ENCODE data around the gene TMEM38B.
"Not testable (repeated sequence)": the region's sequence is repeated elsewhere in the genome, so short reads cannot be mapped to it uniquely, and the experiment has no call there.

Gene TMEM38B

GRCh38 chr9:105712297-105712696, 18.0 kb downstream of the TMEM38B start:
- DNase-seq, result no peak
- intact Hi-C loops (cut with DNase I), result no loop called here

GRCh38 chr9:105712773-105713172, 18.4 kb downstream of the TMEM38B start:
- intact Hi-C loops (cut with DNase I), result no loop called here
- no peak for DNase-seq

GRCh38 chr9:105713260-105714019, 19.1 kb downstream of the TMEM38B start:
- intact Hi-C loops (cut with DNase I), result no loop called here
- no peak for DNase-seq

GRCh38 chr9:105714020-105714331, 19.6 kb downstream of the TMEM38B start:
- intact Hi-C loops (cut with DNase I), result no loop called here
- DNase-seq, result no peak

GRCh38 chr9:105716146-105716545, 21.8 kb downstream of the TMEM38B start:
- intact Hi-C loops (cut with DNase I), result no loop called here
- no peak for DNase-seq

DNA sequence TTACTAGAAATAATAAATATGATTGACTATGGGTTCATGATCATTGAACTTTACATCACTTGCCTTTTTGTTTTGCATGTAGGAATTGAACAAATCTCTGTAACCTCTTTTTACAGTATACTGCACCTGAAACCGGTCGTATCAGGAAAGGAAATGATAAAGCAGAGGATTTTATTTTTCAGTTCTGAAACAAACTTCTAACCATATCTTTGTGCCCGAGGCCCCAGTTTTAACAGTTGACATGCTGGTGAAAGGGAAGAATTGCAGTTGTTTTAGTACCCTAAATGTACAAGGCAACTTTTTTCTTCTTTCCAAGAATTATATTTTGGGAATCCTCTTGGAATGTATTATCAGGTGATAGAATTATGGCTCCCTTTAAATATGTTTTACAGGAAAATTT, 27.8 kb downstream of the TMEM38B start:
- DNase-seq, result no peak
- intact Hi-C loops (cut with DNase I), result loop anchor here (10.0 kb wide), 1 partner anchor 107 kb away; no protein-coding TSS in a partner anchor

DNA sequence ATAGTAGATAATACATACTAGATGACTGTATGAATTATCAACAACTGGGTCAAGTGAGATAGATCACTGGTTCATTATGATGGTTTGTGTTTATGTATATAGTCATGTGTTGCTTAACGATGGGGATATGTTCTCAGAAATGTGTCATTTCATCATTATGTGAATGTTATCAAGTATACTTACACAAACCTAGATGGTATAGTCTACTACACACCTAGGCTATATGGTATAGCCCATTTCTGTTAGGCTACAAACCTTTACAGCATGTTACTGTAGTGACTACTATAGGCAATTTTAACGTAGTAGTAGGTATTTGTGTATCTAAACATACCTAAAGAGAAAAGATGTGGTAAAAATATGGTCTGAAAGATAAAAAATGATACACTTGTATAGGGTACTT, 31.0 kb downstream of the TMEM38B start:
- intact Hi-C loops (cut with DNase I), result loop anchor here (10.0 kb wide), 1 partner anchor 111 kb away; no protein-coding TSS in a partner anchor

GRCh38 chr9:105728230-105728629, 33.9 kb downstream of the TMEM38B start:
- intact Hi-C loops (cut with DNase I), result loop anchor here (10.0 kb wide), 1 partner anchor 113 kb away; no protein-coding TSS in a partner anchor

More for the DNA sequence above, 31.0 kb downstream of the TMEM38B start:
- no peak for DNase-seq

GRCh38 chr9:105731420-105731819, 37.1 kb downstream of the TMEM38B start:
- intact Hi-C loops (cut with DNase I); DNase-seq: not testable (repeated sequence)

More at GRCh38 chr9:105728230-105728629, 33.9 kb downstream of the TMEM38B start:
- DNase-seq, result not testable (repeated sequence)

DNA sequence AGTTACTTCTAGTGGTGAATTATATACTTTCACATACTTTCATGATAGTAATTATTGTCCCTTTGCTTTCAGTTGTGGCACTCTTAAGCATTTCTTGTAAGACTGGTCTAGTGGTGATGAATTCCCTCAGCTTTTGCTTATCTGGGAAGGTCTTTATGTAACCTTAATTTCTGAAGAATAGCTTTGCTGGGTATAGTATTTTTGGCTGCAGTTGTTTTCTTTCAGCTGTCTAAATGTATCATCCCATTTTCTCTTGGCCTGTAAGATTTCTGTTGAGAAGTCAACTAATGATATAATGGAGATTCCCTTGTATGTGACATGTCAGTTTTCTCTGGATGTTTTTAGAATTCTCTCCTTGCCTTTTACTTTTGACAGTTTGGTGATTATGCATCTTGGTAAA, 41.0 kb downstream of the TMEM38B start:
- no peak for DNase-seq
- intact Hi-C loops (cut with DNase I), result no loop called here

DNA sequence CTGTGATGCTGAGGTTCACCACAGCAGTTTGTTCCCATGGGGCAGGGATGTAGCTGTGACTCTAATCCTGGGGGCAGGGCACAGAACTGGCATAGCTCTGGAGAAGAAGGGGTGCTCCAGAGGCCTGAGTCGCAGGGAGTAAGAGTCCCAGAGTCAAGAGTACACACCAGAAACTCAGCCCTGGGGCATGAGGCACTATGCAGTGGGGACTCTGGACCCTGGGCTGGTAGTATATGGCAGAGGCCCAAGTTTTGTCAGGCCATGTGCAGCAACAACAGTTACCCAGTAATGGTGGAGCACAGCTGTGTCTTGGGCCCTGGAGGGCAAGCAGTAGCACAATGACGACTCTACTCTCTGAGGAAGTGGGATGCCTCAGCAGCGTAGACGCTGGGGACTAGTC, 42.9 kb downstream of the TMEM38B start:
- DNase-seq, result no peak
- intact Hi-C loops (cut with DNase I), result no loop called here

- intact Hi-C loops (cut with DNase I), result no loop called here
- DNase-seq, result no peak
These were observed 47.7 kb downstream of the TMEM38B start for GRCh38 chr9:105742088-105742487.

- intact Hi-C loops (cut with DNase I), result not testable (repeated sequence)
These were observed 53.0 kb downstream of the TMEM38B start for GRCh38 chr9:105747325-105747724.

DNA sequence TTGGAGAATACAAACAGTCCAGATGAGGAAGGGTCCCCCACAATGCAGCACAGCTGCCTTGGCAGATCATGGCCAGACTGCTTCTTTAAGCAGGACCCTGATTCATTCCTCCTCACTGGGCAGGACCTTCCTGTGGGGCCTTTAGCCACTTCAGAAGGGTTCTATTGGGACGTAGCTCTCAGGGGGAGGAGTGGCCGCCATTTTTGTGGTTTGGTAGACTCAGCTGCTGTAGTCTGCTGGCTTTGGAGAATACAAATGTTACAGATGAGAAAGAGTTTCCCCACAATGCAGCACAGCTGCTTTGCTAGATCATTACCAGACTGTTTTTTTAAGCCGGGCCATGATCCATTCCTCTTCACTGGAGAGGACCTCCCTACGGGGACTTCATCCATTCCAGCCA, 57.4 kb downstream of the TMEM38B start:
- DNase-seq, result no peak
- intact Hi-C loops (cut with DNase I), result no loop called here

More at GRCh38 chr9:105747325-105747724, 53.0 kb downstream of the TMEM38B start:
- DNase-seq, result not testable (repeated sequence)

DNA sequence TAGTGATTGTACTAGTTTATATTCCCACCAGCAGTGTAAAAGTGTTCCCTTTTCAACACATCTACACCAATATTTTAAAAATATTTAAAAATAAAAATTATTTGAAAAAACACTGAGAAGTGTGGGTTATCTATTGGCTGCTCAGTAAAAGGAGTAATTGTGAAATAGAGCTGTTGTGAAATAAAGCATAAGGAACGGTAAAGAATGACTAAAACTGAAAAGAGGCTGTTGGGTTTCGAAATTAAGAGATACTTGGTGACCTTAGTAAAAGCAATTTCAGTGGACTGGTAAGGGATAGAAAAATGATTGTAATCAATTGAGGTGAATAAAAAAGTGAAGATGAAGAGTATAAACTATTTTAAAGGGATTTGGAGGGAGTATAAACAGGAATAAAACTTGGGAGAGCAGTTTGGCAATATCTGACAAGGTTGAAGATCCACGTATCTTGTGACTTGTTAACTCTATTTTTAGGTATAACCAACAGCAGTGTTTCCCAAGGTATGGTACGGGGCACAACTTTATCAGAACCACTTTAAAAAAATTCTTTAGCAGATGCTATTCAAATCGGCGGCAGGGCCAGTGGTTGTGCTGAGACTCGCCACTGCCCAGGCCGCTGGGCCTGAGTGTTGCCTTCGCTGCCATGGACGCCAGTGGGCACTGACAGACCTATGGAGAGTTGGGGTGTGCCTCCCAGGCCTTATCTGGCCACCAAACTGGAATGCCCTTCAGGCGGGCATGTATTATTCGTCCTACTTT, 63.3 kb downstream of the TMEM38B start:
- intact Hi-C loops (cut with DNase I), result no loop called here
- no peak for DNase-seq

GRCh38 chr9:105760053-105760452, 65.7 kb downstream of the TMEM38B start:
- intact Hi-C loops (cut with DNase I), result no loop called here
- DNase-seq, result no peak

- intact Hi-C loops (cut with DNase I); DNase-seq: not testable (repeated sequence)
These were observed 88.5 kb downstream of the TMEM38B start for GRCh38 chr9:105782561-105783494.

DNA sequence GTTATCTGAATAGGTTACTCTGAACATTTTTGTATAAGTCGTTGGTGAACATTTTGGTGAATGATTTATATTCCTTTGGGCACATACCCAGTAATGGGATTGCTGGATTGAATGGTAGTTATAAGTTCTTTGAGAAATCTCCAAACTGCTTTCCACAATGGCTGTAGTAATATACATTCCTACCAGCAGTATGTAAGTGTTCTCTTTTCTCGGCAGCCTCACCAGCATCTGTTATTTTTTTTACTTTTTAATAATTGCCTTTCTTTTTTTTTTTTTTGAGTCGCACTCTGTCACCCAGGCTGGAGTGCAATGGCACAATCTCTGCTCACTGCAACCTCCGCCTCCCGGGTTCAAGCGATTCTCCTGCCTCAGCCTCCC, 89.1 kb downstream of the TMEM38B start:
- DNase-seq; intact Hi-C loops (cut with DNase I): not testable (repeated sequence)

DNA sequence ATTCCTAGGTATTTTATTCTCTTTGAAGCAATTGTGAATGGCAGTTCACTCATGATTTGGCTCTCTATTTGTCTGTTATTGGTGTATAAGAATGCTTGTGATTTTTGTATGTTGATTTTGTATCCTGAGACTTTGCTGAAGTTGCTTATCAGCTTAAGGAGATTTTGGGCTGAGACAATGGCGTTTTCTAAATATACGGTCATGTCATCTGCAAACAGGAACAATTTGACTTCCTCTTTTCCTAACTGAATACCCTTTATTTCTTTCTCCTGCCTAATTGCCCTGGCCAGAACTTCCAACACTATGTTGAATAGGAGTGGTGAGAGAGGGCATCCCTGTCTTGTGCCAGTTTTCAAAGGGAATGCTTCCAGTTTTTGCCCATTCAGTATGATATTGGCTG, 92.5 kb downstream of the TMEM38B start:
- intact Hi-C loops (cut with DNase I); DNase-seq: not testable (repeated sequence)

Data from head of caudate nucleus (tissue), 42 donors.